Measurements from ENCODE around the gene PEX12. TPM values are rescaled to one million over a fixed set of nuclear protein-coding genes. Genes with fewer than 3 reads are reported as not detected.
A peak's percentile ranks its signal among the peaks of the same experiment; 100 is the strongest.

The PEX12 gene
- total and polyA plus RNA-seq, 9 of the 15 experiments (the other 6 are each of a cell fraction or from before 2014, with no cell fraction given), result 4.0 to 12.4 (median 6.4) TPM

DNA sequence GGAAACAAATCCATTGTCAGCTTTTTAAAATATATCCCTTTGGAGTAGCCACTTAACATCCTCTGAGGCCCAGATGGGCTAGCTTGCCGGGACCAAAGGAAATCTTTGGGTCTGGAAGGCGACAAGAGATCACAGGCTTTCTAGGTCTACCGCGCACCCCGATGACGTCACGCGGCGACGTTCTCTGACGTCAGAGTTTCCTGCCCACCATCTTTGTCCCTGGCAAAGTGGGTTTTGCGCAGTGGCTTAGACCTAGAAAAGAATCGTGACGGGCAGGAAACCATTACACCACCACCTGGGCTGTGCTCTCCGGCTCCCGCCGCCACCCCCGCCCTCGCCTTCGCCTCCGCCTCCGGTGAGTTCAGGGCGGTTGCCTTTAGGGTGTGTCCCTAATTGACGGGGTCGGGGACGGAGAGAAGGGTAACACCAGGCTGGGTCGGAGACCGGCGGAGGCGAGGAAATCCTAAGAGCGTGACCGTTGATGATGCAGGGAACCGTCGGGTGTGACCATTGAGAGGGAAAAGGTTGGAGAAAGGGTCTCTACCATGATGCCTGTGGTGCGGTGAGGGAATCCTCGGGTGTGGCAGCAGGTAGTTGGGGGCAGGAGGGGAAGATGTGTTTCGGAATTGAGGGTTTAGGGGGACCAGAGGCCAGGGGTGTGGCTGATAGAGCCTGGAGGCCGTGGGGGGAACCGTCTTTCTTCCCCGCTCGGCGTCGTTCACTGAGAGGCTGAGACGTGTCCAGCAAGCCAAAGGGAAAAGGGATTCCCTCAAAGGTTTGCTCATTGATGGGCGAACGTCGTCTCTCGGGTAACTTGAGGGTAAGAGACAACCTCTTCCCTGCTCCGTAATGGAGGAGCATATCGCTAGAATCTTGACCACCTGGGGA is 8.9 kb upstream of the PEX12 start, which contains the start of gene AP2B1 (continued):
- TF ChIP-seq, protein P1, sequence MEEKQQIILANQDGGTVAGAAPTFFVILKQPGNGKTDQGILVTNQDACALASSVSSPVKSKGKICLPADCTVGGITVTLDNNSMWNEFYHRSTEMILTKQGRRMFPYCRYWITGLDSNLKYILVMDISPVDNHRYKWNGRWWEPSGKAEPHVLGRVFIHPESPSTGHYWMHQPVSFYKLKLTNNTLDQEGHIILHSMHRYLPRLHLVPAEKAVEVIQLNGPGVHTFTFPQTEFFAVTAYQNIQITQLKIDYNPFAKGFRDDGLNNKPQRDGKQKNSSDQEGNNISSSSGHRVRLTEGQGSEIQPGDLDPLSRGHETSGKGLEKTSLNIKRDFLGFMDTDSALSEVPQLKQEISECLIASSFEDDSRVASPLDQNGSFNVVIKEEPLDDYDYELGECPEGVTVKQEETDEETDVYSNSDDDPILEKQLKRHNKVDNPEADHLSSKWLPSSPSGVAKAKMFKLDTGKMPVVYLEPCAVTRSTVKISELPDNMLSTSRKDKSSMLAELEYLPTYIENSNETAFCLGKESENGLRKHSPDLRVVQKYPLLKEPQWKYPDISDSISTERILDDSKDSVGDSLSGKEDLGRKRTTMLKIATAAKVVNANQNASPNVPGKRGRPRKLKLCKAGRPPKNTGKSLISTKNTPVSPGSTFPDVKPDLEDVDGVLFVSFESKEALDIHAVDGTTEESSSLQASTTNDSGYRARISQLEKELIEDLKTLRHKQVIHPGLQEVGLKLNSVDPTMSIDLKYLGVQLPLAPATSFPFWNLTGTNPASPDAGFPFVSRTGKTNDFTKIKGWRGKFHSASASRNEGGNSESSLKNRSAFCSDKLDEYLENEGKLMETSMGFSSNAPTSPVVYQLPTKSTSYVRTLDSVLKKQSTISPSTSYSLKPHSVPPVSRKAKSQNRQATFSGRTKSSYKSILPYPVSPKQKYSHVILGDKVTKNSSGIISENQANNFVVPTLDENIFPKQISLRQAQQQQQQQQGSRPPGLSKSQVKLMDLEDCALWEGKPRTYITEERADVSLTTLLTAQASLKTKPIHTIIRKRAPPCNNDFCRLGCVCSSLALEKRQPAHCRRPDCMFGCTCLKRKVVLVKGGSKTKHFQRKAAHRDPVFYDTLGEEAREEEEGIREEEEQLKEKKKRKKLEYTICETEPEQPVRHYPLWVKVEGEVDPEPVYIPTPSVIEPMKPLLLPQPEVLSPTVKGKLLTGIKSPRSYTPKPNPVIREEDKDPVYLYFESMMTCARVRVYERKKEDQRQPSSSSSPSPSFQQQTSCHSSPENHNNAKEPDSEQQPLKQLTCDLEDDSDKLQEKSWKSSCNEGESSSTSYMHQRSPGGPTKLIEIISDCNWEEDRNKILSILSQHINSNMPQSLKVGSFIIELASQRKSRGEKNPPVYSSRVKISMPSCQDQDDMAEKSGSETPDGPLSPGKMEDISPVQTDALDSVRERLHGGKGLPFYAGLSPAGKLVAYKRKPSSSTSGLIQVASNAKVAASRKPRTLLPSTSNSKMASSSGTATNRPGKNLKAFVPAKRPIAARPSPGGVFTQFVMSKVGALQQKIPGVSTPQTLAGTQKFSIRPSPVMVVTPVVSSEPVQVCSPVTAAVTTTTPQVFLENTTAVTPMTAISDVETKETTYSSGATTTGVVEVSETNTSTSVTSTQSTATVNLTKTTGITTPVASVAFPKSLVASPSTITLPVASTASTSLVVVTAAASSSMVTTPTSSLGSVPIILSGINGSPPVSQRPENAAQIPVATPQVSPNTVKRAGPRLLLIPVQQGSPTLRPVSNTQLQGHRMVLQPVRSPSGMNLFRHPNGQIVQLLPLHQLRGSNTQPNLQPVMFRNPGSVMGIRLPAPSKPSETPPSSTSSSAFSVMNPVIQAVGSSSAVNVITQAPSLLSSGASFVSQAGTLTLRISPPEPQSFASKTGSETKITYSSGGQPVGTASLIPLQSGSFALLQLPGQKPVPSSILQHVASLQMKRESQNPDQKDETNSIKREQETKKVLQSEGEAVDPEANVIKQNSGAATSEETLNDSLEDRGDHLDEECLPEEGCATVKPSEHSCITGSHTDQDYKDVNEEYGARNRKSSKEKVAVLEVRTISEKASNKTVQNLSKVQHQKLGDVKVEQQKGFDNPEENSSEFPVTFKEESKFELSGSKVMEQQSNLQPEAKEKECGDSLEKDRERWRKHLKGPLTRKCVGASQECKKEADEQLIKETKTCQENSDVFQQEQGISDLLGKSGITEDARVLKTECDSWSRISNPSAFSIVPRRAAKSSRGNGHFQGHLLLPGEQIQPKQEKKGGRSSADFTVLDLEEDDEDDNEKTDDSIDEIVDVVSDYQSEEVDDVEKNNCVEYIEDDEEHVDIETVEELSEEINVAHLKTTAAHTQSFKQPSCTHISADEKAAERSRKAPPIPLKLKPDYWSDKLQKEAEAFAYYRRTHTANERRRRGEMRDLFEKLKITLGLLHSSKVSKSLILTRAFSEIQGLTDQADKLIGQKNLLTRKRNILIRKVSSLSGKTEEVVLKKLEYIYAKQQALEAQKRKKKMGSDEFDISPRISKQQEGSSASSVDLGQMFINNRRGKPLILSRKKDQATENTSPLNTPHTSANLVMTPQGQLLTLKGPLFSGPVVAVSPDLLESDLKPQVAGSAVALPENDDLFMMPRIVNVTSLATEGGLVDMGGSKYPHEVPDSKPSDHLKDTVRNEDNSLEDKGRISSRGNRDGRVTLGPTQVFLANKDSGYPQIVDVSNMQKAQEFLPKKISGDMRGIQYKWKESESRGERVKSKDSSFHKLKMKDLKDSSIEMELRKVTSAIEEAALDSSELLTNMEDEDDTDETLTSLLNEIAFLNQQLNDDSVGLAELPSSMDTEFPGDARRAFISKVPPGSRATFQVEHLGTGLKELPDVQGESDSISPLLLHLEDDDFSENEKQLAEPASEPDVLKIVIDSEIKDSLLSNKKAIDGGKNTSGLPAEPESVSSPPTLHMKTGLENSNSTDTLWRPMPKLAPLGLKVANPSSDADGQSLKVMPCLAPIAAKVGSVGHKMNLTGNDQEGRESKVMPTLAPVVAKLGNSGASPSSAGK (IDR thresholded peaks at IDR 0.05), result peak; percentile 75
- TF ChIP-seq ZNF212 (CRISPR knock-in tag; IDR thresholded peaks at IDR 0.05) (peak; percentile 72; the same call in 1 of the 2 replicates), BCL6 (CRISPR knock-in tag; IDR thresholded peaks at IDR 0.05) (no peak), SREBF2 (CRISPR knock-in tag; IDR thresholded peaks at IDR 0.05) (no peak), ZSCAN29 (IDR thresholded peaks at IDR 0.05) (no peak), SMARCC2 (IDR thresholded peaks at IDR 0.05; ENCODE audit: low read depth) (peak; percentile 51; the same call in 1 of the 2 replicates), SIN3A (IDR thresholded peaks at IDR 0.05; ENCODE audit: borderline replicate concordance in 2 of 2, control insufficient read depth in 1 of 2, low read depth in 2 of 2, low read length in 2 of 2) (peak in 1 of 2 experiments; percentile 76; a peak in 2 of 4 replicates)
- TF ChIP-seq, protein P2, sequence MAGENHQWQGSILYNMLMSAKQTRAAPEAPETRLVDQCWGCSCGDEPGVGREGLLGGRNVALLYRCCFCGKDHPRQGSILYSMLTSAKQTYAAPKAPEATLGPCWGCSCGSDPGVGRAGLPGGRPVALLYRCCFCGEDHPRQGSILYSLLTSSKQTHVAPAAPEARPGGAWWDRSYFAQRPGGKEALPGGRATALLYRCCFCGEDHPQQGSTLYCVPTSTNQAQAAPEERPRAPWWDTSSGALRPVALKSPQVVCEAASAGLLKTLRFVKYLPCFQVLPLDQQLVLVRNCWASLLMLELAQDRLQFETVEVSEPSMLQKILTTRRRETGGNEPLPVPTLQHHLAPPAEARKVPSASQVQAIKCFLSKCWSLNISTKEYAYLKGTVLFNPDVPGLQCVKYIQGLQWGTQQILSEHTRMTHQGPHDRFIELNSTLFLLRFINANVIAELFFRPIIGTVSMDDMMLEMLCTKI (IDR thresholded peaks at IDR 0.05; ENCODE audit: partially characterized antibody), result no peak
- TF ChIP-seq, protein P3, sequence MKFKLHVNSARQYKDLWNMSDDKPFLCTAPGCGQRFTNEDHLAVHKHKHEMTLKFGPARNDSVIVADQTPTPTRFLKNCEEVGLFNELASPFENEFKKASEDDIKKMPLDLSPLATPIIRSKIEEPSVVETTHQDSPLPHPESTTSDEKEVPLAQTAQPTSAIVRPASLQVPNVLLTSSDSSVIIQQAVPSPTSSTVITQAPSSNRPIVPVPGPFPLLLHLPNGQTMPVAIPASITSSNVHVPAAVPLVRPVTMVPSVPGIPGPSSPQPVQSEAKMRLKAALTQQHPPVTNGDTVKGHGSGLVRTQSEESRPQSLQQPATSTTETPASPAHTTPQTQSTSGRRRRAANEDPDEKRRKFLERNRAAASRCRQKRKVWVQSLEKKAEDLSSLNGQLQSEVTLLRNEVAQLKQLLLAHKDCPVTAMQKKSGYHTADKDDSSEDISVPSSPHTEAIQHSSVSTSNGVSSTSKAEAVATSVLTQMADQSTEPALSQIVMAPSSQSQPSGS (CRISPR knock-in tag; IDR thresholded peaks at IDR 0.05), result peak; percentile 38; the same call in 1 of the 2 replicates
- TF ChIP-seq, protein P4, sequence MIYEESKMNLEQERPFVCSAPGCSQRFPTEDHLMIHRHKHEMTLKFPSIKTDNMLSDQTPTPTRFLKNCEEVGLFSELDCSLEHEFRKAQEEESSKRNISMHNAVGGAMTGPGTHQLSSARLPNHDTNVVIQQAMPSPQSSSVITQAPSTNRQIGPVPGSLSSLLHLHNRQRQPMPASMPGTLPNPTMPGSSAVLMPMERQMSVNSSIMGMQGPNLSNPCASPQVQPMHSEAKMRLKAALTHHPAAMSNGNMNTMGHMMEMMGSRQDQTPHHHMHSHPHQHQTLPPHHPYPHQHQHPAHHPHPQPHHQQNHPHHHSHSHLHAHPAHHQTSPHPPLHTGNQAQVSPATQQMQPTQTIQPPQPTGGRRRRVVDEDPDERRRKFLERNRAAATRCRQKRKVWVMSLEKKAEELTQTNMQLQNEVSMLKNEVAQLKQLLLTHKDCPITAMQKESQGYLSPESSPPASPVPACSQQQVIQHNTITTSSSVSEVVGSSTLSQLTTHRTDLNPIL (CRISPR knock-in tag; IDR thresholded peaks at IDR 0.05), result no peak

Data from K562 (cell line).